Liver (tissue), 9 donors: ENCODE data around the gene APBB1IP. TPM values are rescaled to one million over a fixed set of nuclear protein-coding genes. Genes with fewer than 3 reads are reported as not detected.

ENCODE experiments used
- DNase-seq: peaks from one replicate; pipeline ENCODE4 v3.0.0-alpha.2; 2017; ENCODE audit warnings: low spot score
- H3K27ac ChIP-seq, 2 donors: one replicate each; pipeline ENCODE4 v1.7.0; 2013; ENCODE audit warnings: inconsistent platforms in 2 of 2, low read length in 2 of 2, control low read depth in 1 of 2, low read depth in 1 of 2, mild to moderate bottlenecking in 1 of 2
- H3K27me3 ChIP-seq, 4 donors: one replicate each; pipeline versions ENCODE4 v1.6.1 to v1.7.0; 2013; ENCODE audit warnings: low read length in 3 of 4, inconsistent platforms in 1 of 4, mild to moderate bottlenecking in 1 of 4, moderate library complexity in 1 of 4; ENCODE audit not compliant: control insufficient read depth in 4 of 4, insufficient read depth in 4 of 4
- H3K36me3 ChIP-seq, 4 donors: one replicate each; pipeline versions ENCODE4 v1.6.1 to v1.7.0; 2013; ENCODE audit warnings: low read length in 3 of 4, mild to moderate bottlenecking in 3 of 4, low read depth in 1 of 4, moderate library complexity in 1 of 4; ENCODE audit not compliant: control insufficient read depth in 4 of 4, insufficient read depth in 3 of 4
- H3K4me1 ChIP-seq, 4 donors: one replicate each; pipeline versions ENCODE4 v1.6.1 to v1.7.0; 2013; ENCODE audit warnings: low read length in 3 of 4, mild to moderate bottlenecking in 3 of 4, moderate library complexity in 1 of 4; ENCODE audit not compliant: control insufficient read depth in 4 of 4, insufficient read depth in 4 of 4
- H3K4me3 ChIP-seq, 3 donors: one replicate each; pipeline versions ENCODE4 v1.6.1 to v1.7.0; 2013; ENCODE audit warnings: low read length in 3 of 3, control low read depth in 1 of 3, low read depth in 1 of 3, mild to moderate bottlenecking in 1 of 3
- H3K9ac ChIP-seq, 2 donors: one replicate each; pipeline ENCODE4 v1.7.0; 2013; ENCODE audit warnings: low read length in 2 of 2, mild to moderate bottlenecking in 2 of 2, moderate library complexity in 2 of 2, control low read depth in 1 of 2, low read depth in 1 of 2
- H3K9me3 ChIP-seq, 4 donors: one replicate each; pipeline versions ENCODE4 v1.6.1 to v1.7.0; 2013; ENCODE audit warnings: low read length in 3 of 4; ENCODE audit not compliant: control insufficient read depth in 4 of 4
- ATF3 ChIP-seq: IDR thresholded peaks from 2 replicates; pipeline ENCODE4 v1.6.1; 2016; ENCODE audit warnings: antibody characterized with exemption
- CTCF ChIP-seq: fragments of 150-350 bp; IDR thresholded peaks from 2 replicates; pipeline ENCODE4 v1.5.1; 2017; ENCODE audit warnings: improper control_type of control experiment, low read depth, low read length; ENCODE audit not compliant: missing input control
- EGR1 ChIP-seq, 2 donors: IDR thresholded peaks; 2 replicates each; pipeline ENCODE4 v1.6.1; 2016 to 2018; ENCODE audit warnings: antibody characterized with exemption in 2 of 2, low read depth in 2 of 2
- FOXA1 ChIP-seq: IDR thresholded peaks from 2 replicates; pipeline ENCODE4 v1.6.1; 2016; ENCODE audit warnings: antibody characterized with exemption
- FOXA2 ChIP-seq: IDR thresholded peaks from 2 replicates; pipeline ENCODE4 v1.6.1; 2016; ENCODE audit warnings: antibody characterized with exemption
- GABPA ChIP-seq, 2 donors: IDR thresholded peaks in 1 of 2; conservative IDR thresholded peaks in 1 of 2; 2 replicates each; pipeline ENCODE4 v1.6.1; 2016; ENCODE audit warnings: antibody characterized with exemption in 2 of 2, mild to moderate bottlenecking in 1 of 2, moderate library complexity in 1 of 2
- HNF4A ChIP-seq, 2 donors: conservative IDR thresholded peaks; 2 replicates each; pipeline ENCODE4 v1.6.1; 2016; ENCODE audit warnings: antibody characterized with exemption in 2 of 2, mild to moderate bottlenecking in 2 of 2
- JUND ChIP-seq, 2 donors: IDR thresholded peaks; 2 replicates each; pipeline ENCODE4 v1.6.1; 2016; ENCODE audit warnings: antibody characterized with exemption in 2 of 2
- NR2F2 ChIP-seq: IDR thresholded peaks from 2 replicates; pipeline ENCODE4 v1.6.1; 2016; ENCODE audit warnings: antibody characterized with exemption
- RAD21 ChIP-seq, 2 donors: IDR thresholded peaks; 2 replicates each; pipeline ENCODE4 v1.6.1; 2016; ENCODE audit warnings: antibody characterized with exemption in 2 of 2, mild to moderate bottlenecking in 2 of 2
- REST ChIP-seq: IDR thresholded peaks from 2 replicates; pipeline ENCODE4 v1.6.1; 2016; ENCODE audit warnings: antibody characterized with exemption, mild to moderate bottlenecking
- RXRA ChIP-seq, 2 donors: IDR thresholded peaks; 2 replicates each; pipeline ENCODE4 v1.6.1; 2017 to 2018; ENCODE audit warnings: antibody characterized with exemption in 2 of 2, mild to moderate bottlenecking in 1 of 2
- SP1 ChIP-seq: IDR thresholded peaks from 2 replicates; pipeline ENCODE4 v1.6.1; 2018; ENCODE audit warnings: antibody characterized with exemption, mild to moderate bottlenecking
- TAF1 ChIP-seq: conservative IDR thresholded peaks from 2 replicates; pipeline ENCODE4 v1.6.1; 2016; ENCODE audit warnings: antibody characterized with exemption, mild to moderate bottlenecking
- YY1 ChIP-seq: IDR thresholded peaks from 2 replicates; pipeline ENCODE4 v1.6.1; 2016; ENCODE audit warnings: antibody characterized with exemption, mild to moderate bottlenecking
- ZBTB33 ChIP-seq: IDR thresholded peaks from 2 replicates; pipeline ENCODE4 v1.6.1; 2016; ENCODE audit warnings: antibody characterized with exemption
- WGBS: extraction: QIAGEN DNeasy Blood & Tissue Kit; methylation state at CpG from one replicate; pipeline ENCODE4 v1.1.7; 2013; 5-methylcytosine and 5-hydroxymethylcytosine counted together
- polyA plus RNA-seq, 2 donors: library from polyadenylated mRNA; stranded (reverse) in 1 of 2; unstranded in 1 of 2; fragments of 200-250 nt in 1 of 2; fragments of >200 nt in 1 of 2; fragmentation: Nextera tagmentation in 1 of 2; extraction: Ambion mirVana in 1 of 2; gene quantifications; one replicate each; pipeline versions ENCODE4 v1.2.1 to v1.2.3, GENCODE V29; 2013 to 2015
- total RNA-seq, 2 donors: library from RNA; depleted of rRNA; stranded (reverse); fragments of >200 nt; gene quantifications; one replicate each; pipeline ENCODE4 v1.2.3, GENCODE V29; 2014
- donor health status: healthy.
- donor health status: healthy.
- donor health status: healthy.
- donor health status: healthy.
- donor health status: healthy.

Gene APBB1IP
- total and polyA plus RNA-seq, 4 donors = 9.3 to 28.4 (median 12.8) TPM

DNA sequence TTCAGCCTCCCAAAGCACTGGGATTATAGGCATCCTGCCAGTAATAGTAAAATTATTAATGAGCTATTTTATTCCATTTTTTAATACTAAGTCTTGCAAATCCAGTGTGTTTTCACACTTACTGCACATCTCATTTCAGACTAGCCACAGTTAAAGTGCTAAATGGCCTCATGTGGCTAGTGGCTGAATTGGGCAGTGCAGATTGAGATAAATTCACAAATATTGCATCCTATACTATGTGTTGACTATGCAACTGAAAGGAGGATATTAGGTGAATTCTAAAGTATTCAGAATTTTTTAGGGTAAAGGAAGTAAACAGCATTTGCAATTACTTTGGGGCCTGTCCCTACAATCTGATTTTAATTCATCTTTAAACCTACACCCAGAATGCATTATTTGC, 10.2 kb downstream of the APBB1IP start:
- Histone ChIP-seq H3K36me3 (peaks cover 0 to 6% (median under 1%) of the 10 kb centered on the region in 4 donors), H3K27ac (no peak overlapping the region), H3K9me3 (no peaks in the 10 kb centered on the region), H3K9ac (no peak overlapping the region), H3K27me3 (no peaks in the 10 kb centered on the region), H3K4me1 (peaks cover 0 to 1% (median 0%) of the 10 kb centered on the region in 4 donors), H3K4me3 (no peak overlapping the region)
- DNase-seq = no peak
- no peak for TF ChIP-seq FOXA2
- no peak for TF ChIP-seq SP1
- no peak for TF ChIP-seq RAD21 (IDR thresholded peaks at IDR 0.05)
- TF ChIP-seq JUND (IDR thresholded peaks at IDR 0.05) = no peak
- no peak for TF ChIP-seq REST
- TF ChIP-seq YY1 = no peak
- no peak for TF ChIP-seq GABPA (IDR thresholded peaks at IDR 0.05 in 1 of 2, conservative IDR thresholded peaks at IDR 0.05 in 1 of 2)
- TF ChIP-seq FOXA1 = no peak
- no peak for TF ChIP-seq ZBTB33
- TF ChIP-seq HNF4A (conservative IDR thresholded peaks at IDR 0.05) = no peak
- TF ChIP-seq EGR1 (IDR thresholded peaks at IDR 0.05; ENCODE audit: low read depth in 2 of 2) = no peak
- TF ChIP-seq ATF3 = no peak
- no peak for TF ChIP-seq CTCF
- no peak for TF ChIP-seq TAF1

DNA sequence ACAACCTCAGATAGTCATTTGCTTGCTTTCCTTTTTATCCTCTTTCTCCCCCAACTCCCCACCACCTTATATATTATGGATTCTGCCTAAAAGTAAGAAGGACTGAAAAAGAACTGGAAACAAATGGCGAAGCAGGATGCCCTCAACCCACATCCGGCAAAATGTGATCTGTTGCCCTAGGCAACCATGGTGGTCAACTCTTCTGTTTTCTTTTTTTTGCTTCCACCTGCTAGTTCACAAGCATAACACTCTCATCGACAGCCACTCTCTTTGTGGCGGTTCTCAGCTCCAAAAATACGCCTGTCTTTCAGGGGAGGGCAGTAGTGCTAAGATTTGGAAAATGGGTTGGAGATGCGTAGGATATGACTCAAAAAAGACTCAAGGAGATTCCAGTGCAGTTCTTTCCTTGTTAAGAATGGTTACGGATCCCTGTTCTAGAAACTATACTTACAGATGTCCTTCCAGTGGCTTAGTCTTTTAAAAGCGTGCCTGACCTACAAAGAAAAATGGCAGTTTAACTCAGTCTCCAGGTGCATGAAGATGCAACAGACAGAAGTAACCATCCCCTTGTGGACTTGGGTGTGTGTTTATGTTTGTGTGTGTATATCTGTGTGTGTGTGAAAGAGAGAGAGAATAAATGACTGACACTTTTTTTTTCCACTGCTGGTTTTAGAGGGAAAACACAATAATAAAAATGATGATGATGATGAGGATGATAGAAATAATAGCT, 10.7 kb downstream of the APBB1IP start:
- Histone ChIP-seq H3K9ac (no peak overlapping the region), H3K4me3 (no peak overlapping the region), H3K36me3 (peaks cover 0 to 6% (median 2%) of the 10 kb centered on the region in 4 donors), H3K4me1 (peaks cover 0 to 1% (median 0%) of the 10 kb centered on the region in 4 donors), H3K27ac (no peak overlapping the region), H3K27me3 (no peaks in the 10 kb centered on the region), H3K9me3 (no peaks in the 10 kb centered on the region)
- DNase-seq = no peak
- WGBS = 85% methylated on average over 8 of the region's 8 CpGs
- TF ChIP-seq NR2F2 = no peak
- TF ChIP-seq FOXA1 = no peak
- TF ChIP-seq EGR1 (IDR thresholded peaks at IDR 0.05; ENCODE audit: low read depth in 2 of 2) = no peak
- TF ChIP-seq CTCF = no peak
- TF ChIP-seq TAF1 = no peak
- no peak for TF ChIP-seq RXRA (IDR thresholded peaks at IDR 0.05)
- no peak for TF ChIP-seq ZBTB33
